HG03196 (cell line): ENCODE results near the gene CADM1.

Source experiments
- ATAC-seq: cut with Tn5 transposase; IDR thresholded peaks from one replicate; pipeline ENCODE4 v1.9.1; 2021; ENCODE audit not compliant: unreplicated experiment

The CADM1 gene

DNA sequence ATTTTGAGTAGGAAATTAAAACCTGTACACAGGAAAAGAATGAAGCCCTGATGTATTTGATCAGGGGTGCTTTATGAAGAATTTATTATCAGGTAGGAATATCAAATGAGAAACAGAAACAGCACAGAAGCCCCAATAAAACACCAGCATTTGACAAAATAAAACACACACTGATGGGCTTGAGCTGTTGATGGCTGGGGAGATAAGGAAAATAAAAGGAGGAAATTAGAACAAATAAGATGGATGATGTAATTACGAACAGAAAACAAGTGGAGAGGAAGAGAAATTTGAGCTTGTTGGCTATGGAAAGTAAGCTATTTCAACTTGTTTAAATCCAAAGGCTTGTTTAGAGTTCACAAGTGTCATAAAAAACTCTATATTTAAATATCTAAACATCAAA lies 213.7 kb downstream of the CADM1 start:
- no peak for ATAC-seq

DNA sequence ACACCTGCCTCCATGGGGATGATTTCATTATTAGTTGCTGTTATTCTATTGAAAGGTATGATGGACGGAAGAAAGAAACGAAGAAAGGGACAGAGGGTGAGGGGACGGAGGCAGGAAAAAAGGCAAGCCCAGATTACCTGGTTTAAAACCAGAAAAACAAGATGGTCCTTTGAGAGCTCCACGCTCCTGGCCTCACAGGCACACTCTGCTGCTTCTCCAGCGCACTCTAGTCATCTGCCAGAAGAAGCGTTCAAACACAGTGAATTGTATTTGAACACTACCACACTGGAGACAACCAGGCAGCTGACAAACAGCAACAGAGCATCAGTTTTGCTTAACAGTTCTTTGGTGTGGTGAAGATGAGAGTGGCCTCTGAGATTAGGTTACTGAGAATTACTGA lies 216.9 kb downstream of the CADM1 start:
- no peak for ATAC-seq

DNA sequence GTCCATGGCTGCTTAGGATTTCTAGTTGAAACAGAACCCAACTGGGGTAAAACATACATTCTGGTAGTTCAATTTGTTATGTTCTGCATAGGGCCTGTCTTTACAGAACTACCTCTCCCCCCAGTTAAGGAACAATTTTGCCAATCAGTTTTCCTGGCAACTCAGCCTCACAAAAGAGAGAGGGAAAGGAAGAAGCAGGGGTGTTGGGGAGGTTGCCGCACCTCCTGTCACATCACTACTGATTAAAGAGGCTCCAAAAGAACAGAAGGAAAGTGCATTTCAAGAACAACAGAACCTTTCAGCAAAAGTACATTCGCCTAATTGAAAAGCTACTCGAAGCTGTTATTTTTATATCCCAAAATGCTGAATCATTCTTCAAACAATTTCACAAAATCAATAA lies 217.6 kb downstream of the CADM1 start:
- ATAC-seq: no peak

DNA sequence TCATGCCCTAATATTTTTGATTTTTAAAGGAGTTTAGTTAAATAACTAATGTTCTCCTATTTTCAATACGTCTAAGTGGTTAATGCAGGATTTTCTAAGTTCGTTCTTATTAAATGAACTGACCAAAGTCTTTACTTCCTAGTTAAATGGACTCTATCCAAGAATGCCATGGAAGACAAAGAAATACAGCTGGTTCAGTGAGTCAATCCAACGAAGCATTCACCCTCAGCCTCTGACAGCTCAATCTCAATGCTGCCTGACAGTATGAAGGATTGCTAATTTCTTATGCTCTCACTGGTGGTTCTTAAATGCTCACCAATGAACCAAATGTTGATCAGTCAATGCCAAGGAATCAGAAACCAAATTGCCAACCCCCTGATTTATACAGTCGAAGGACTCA lies 219.4 kb downstream of the CADM1 start:
- no peak for ATAC-seq

DNA sequence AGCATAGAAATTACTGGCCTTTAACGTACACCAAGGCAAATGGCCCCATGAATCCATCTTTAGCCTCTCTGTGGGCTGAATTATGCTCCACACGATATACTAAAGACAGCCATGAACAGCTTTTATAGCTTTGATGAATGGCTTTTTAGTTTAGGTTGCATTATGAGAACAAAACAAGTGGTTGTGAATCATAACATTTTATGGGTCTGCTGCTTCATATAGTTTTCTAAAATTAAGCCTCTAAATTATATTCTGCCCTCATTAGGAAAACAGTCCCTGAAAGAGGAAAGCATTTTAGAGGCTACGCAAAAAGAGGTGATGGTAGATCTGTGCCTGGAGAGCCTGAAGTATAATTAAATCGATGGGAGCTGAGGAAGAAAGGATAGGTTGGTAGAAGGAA lies 221.3 kb downstream of the CADM1 start:
- ATAC-seq: no peak

DNA sequence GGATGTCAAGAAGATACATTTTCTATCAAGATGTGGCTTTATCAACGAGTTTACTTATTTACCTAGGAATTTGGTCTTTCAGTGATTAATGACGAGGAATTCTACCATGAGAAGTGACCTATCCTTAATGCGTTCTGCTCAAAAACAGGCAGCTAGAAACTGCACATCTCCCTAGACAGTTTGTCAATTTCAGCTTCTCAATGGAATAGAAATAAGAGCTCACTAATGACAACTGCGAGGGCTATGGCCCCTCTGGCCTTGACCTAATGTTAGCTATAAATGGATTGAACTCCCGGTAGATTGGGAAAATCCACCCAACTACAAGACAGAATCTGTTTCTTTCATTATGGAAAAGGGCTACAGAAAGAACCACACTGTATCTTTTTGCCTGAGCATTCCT lies 223.4 kb downstream of the CADM1 start:
- ATAC-seq: no peak

DNA sequence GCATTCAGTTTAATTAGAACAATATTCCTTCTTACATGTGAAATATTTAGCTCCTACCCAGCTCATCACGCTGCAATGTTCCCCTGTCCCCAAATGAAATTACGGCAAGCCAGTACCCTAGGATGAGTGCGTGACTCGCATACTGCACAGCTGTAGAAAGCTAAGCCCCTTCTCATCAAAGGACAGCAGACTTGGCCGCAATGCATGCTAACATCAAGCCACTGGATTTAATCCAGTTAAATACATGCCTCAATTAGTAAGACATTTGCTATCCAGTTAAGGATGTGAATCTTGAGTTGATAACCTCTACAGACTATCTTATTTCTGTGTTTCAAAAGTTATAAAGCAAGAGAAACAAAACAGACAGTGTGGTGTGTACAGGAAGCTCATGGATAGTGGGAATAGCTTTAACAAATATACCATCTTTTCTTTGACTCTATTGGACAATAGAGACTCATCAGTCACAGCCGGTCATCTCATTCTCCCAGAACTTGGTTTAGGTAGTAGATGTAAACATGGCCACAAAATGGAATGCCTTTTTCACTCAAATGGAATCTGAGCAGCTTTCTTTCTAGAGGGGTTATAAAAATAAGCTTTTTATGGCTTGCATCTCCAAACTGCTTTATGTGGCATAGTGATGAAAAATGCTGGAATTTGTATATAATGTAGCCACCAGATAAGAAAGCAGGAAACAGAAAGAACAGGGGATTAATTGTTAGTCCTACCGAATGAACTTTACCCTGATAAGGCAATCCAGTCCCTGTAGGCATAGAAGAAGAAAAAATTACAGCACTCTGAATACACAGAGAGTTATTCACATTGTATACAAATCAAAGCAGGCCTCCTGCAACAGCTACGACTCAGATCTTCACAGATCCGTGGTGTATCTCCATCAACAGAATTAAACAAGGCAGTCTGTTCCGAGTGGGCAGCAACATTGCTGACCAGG lies 224.1 kb downstream of the CADM1 start:
- no peak for ATAC-seq

DNA sequence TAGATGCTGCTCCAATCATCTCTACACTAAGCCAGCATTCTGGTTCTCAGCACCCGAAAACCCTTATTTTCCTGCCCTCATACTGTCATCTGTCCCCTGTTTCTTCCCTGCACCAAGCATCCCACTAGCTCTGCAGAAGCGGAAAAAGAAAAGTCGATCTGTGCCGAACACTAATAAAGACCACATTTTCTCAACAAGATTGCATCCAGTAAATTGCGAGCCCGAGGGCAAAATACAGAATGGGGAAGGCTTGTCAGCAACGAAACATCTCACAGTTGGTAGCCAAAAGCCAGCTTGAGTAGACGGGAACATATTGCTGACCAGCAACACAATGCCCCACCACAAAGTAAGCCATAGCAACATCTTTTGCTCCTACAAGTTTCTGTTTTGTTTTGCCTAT lies 227.4 kb downstream of the CADM1 start:
- no peak for ATAC-seq

DNA sequence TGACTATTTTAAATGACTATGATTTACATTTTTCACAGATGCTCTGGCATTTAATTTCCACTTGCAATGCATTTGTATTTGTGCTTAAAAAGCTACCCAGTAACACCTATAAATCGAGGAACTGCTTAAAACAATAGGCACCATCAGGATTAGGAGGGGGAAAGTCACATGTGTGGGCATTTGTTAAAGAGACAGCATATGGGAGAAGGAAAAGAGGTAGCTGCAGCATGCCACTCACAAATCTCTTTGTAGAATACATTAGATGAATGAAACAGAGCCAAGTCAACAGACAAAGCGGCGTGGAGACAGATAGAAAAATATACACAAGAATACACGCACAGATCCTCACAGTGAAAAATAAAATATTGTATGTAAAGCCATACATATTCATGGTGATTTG lies 228.0 kb downstream of the CADM1 start:
- no peak for ATAC-seq

DNA sequence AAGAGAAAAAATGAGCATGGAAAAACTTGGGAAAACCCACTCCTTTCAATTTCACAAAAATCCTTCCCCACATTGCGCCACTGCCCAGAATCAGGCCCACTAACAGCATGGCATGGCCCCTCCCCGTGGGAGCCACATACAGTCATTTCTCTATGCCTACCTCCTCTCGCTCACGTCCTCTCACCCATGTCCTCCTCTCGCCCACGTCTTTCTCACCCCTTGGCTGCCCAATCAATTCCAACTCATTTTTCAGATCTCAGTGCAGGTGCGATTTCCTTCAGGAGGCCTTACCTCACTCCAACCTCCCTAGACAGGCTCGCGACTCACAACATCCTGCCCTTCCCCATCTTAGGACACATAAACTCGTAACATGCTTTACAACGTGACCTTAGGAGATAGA lies 229.2 kb downstream of the CADM1 start:
- ATAC-seq: no peak

DNA sequence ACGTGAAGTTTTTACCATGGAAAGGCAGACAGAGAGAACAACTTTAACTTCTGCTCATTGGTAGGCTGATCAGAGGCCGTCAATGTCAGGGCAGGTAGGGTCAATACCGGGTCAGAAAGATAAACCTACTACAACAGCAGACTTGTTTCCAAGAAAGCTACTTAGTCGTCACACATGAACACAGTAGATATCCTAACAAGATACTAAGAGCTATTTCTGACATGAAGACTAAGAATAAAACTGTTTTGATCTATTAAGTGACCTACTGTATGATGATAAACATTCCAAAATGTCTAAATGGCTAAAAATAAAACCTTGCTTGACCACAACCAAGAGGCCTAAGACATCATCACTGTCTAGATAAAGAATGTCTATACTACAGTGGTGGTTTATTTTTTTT lies 231.3 kb downstream of the CADM1 start:
- ATAC-seq: no peak

DNA sequence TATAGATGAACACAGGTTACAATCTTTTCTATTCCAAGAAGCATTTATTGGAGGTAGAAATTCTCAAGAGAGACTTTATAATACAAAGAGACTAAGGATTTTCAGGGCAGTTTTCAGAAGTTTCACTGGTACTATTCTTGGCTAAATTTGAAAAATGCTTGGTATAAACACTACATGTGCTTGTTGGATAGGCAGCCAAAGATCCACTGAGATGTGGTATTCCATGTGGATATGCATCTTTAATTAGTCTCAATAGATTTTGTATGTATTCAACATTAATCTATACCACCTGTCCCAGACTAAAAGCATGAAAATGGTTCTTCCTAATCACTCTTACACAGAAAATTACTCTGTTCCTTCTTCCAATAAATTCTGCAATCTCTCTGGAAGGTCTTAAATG lies 232.6 kb downstream of the CADM1 start:
- ATAC-seq: no peak

DNA sequence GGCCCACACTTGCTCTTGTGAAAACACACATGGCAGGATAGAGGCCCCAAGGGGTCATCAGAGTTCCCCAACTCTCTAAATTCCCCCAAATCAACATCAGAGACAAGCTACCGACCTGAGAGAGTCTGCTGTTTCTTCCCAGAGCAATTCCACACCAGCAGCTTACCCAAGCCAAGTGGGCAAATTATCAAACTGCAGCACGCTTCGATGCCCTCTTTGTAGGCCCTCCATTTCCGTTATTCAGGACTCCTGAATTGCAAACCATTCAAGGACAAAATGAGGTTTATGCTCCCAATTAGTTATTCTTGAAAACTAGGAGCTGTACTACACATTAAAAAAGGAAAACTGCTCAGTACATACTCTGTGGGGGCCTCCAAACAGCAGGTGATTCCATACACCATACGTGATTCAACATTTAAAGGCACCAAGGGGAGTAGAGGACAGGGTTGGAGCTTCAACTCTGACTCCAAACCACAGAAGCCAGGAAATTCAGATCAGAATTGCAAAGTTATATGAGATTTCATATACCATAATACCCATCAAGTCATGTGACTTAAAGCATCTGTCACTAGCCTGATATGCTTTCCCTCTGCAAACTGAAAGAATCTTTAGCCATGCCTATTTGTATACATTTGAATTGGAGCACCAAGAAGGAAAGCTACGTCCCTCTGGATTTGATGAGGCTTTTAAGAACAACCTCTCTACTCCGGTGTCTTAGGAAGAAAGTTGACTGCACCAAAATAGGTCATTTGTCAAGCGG lies 234.8 kb downstream of the CADM1 start:
- ATAC-seq: no peak

DNA sequence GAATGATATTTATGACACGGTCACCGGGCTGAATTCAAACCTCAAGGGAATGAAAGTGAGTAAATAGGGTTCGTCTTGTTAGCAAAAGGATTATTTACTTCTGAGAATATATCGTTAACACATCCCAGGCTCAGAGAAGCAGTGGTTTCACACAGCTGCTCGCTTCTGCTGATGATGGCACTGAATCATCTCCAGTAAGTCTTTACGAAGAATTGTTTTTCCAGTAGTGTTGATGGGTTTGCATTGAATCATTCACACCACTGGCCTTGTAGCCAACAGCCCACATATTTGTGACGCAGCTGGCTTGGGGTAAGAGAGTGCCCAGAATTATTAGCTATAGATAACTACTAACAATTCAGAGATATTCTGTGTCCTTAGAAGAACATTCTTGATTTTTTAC lies 236.3 kb downstream of the CADM1 start:
- no peak for ATAC-seq

DNA sequence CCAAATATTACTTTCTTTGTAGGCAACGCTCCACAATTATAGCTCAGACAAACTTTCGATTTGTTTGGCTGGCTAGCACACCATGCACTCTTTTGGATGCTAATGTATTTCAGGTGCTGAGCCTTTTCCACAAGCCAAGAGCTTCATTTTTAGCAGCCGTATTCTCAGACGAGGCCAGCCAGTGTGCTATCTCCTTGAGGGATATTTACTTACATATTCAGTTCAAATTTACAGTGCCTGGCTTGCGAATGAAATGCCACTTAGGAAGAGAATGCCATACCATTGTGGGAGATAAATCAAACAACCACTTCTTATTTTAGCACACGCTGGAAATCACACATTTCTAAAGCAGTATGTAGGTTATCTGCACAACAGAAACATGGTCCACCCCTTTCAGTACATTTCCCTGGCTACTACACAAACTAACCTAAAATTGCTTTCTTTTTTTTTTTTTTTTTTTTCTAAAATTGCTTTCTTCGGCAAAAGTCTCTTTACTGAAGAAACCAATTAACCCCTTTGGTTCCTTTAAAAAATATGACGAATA lies 236.9 kb downstream of the CADM1 start:
- ATAC-seq: no peak

DNA sequence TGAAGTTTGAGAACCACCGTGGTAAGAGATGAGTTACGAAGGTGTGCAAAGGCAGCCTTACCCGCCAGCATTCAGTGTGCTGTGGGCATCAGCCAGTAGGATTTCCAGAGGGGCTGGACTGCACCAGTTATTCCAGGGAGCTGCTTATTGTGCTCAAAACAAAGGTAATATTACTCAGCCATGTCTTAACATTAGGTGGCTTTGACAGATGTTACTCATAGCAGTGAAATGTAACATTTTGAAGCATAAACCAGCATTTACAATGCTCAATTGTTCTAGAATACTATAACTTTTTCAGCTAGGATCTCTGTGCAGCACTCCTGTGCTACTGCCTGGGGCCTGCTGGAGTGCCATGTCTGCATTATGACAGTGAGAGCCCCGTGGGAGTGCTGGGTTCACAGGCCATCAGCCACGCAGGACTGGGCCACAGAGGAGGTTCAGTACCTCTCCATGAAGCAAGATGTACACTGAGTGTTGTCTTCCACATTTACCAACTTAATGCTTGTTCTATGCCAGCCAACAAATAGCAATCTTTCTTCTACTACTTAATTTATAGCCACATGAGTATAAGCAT lies 238.1 kb downstream of the CADM1 start:
- ATAC-seq: no peak

DNA sequence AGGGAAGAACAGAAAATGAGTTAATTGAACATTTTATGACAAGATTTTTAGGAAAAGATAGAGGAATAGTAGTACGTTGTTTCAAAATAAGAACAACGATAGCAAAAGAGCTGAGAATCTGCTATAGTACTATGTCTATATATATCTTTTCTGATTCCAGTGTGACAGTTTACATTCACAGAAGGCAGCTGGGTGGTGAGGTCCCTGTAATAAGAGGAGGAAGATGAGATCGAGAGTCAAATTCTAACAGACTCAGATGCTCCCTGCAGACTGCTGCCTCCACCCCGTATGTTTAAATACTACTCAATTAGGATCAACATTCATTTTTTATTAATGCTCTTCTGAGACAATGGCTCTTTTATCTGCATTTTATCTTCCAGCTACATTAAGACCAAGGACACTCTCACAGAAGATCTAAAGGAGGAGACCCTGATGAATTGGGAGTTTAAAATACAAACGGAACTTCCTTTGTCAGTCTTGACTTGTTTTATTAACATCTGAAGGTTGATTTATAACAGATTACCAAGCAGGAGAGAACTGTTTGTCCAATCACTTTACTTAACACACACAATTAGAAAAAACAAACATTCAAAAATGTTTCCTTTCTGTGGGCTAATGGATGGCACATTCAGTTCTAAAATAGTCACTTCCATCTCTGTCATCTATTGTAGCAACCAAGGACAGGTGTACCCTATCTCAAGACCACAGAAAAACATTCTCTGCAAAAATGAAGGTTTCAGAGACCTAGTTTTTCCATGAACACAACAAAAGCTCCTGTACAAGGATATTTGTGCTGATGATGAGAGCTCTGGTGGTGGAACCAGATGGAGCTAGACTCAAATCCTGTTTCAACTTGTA lies 240.2 kb downstream of the CADM1 start:
- ATAC-seq: no peak

DNA sequence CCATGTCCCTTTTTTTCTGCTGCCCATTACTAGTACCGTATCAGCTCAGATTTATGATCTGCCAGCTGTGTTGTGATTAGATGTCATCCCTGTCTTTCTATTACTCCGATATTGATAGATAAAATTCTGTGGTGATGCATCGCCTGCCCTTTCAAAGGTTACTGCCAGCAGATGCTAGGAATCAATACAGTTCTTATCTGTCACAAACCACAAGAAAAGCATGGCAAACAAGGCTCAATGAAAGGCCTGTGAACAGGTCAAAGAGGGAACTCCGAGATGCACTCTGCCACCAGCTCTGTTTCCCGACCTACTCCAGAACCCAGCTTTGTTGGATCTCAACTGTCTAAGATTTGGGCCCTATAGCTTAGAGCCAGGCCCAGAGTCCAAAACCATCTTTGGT lies 246.0 kb downstream of the CADM1 start:
- no peak for ATAC-seq

DNA sequence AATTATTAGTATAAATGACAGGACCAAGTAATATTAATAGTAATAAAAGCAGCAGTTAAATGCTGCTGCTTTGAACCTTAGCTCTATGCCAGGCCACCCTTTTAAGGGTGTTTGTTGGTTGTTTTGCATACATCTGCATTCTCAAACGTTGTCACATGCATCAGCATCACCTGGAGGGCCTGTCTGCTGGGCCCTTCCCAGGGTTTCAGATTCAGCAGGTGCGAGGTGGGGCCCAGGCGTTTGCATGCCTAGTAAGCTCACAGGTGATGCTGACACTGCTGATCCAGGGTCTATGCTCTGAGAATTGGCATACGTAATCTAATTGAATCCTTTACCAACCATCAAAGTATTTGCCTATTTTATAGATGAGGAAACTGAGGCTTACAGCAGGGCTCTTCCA lies 246.5 kb downstream of the CADM1 start:
- no peak for ATAC-seq

DNA sequence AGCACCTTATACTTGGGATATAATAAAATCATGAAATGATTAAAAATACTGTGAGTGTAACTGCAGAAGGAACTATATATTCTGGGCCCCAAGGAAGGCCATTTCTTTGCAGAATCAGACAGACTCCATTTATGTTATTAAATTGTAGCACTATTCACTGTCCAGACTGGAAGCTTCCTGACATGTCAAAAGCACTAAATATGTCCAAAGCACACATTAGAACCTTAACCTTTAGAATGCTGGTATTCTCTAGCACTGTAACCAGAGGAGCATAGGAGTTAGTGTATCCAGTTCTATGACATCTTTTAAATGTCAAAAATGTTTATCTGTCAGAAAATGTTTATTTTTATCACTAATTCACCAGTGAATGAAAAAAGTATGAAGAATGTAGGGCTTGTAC lies 246.9 kb downstream of the CADM1 start:
- ATAC-seq: no peak
